GM19467 (cell line): ENCODE data around the gene OR2K2.
"Not testable (repeated sequence)": the region's sequence is repeated elsewhere in the genome, so short reads cannot be mapped to it uniquely, and the experiment has no call there.

ENCODE experiments used
- ATAC-seq: cut with Tn5 transposase; IDR thresholded peaks from one replicate; pipeline ENCODE4 v1.9.1; 2021; ENCODE audit warnings: mild to moderate bottlenecking, moderate library complexity; ENCODE audit not compliant: unreplicated experiment

OR2K2 gene, protein sequence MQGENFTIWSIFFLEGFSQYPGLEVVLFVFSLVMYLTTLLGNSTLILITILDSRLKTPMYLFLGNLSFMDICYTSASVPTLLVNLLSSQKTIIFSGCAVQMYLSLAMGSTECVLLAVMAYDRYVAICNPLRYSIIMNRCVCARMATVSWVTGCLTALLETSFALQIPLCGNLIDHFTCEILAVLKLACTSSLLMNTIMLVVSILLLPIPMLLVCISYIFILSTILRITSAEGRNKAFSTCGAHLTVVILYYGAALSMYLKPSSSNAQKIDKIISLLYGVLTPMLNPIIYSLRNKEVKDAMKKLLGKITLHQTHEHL

DNA sequence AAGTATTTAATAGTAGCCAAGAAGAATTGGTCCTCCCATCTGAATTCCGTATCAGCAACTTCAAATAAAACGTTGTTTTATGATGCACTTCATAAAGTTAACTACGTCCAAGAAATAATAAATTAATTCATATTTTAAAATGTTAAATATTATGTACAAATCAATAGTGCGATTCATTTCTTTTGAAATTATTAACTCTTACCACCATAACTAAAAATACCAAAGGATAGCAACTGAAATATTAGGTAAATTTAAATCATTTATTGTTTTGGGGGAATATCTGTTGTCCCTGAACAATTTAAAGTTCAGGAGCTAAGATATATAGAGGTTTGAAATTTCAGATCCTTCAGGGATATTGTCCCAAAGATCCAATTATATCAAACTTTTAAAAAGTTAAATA lies at the start of gene OR2K2:
Gene OR2K2, minus strand, starts transcription at position 101 of the 400 bp plus-strand sequence. CDS start 1,791 bp downstream, outside the sequence.
- ATAC-seq, result no peak

DNA sequence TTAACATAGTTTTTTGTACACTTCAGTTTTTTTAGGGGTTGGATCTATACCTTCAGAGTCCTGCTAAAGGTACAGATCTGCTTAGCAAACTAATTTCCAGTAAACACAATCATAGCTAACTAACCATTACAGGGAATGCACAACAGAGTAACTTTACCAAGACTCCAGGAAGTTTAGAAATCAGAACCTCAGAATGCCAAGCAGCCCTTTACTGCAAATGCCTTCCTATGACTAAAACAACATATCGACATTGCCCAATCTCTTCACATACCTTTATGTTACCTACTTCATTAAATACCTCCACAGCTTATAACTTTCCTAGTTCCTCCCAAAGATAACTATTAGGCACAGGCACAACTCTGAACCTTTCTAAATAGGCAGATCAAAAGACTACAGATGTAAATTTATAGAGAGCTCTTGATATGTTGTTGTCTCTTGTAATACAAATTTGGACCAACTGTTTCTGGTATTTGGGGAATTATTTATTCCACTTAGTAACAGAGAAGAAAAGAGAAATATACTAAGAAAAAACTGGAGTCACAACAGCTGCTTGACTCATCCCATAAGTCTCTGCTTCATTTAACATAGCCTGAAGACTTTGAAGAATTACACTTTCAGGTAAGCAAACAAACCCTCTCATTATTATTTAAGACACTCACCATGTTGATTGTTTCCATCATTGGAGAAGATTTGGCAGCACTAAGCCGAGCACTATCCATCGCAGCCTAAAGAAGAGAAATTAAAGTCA lies 46.0 kb upstream of the OR2K2 start:
- no peak for ATAC-seq

DNA sequence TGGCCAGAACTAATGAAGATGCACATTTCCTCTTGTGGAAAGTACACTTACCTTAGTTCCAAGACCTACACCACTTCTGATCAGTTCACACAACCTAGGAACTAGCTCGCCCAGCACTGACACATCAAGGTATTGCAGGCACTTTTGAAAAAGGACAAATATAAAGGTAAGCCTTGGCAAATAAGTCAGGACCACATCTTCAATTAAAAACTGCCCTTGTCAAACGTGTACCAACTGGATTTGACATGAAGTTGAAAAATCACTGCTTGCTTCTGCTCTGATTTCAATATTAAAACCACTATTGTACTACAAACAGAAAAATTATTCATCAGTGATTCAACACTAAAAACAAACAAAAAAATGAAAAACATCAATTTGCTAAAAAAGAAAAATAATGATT lies 45.0 kb upstream of the OR2K2 start:
- no peak for ATAC-seq

DNA sequence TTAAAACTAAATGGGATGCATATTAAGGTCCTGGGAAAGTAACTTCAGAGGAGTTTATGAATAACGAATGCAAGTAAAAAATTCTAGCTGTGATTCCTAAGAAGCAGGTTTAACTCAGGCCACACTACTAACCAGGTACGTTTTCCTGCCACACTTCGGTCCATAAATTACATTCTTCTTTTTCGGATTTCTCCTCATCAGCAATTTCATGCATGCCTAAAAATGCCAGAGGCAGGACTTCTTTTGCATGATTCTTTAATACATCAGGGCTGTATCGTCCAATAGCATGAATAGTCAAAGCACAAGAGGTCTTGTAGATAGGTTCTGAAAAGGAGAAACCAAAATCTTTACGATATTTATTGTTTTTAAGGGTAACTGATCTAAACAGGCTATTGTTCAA lies 42.3 kb upstream of the OR2K2 start:
- no peak for ATAC-seq

DNA sequence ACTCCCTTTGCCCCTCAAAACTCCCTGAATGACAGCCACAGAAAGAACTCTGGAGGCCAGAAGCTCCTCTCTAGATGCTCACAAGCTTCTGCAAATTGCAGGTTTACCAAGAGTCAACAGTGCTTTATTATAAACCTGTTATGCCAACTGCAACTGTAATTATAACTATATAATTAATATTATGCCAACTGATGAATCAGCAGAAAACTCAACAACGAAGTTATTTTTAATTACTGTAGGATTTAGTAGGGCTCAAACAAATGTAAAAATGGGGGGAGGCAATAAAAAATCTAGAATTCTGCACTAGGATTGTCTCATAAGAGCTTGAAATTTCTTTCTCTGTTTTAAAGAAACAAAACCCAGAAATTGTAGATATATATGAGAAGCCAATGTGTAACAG lies 37.0 kb upstream of the OR2K2 start:
- no peak for ATAC-seq

DNA sequence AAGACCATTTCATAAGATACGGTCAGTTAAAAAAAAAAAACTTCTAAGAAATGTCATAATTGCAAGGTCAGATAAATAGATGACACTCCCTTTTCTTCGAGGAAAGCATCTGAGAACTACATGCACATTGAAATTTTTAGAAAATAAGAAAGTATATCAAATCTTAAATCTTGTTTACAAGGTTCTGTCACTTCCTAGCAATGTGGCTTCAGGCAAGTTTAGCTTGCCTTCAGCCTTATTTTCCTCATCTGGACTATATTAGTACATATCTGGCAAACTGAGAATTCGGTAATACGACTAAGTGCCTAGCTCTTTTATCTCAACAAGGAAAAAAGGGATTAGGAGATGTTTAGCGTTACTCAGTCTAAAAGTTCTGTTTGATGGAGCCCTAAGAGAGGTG lies 32.5 kb upstream of the OR2K2 start:
- ATAC-seq, result no peak

DNA sequence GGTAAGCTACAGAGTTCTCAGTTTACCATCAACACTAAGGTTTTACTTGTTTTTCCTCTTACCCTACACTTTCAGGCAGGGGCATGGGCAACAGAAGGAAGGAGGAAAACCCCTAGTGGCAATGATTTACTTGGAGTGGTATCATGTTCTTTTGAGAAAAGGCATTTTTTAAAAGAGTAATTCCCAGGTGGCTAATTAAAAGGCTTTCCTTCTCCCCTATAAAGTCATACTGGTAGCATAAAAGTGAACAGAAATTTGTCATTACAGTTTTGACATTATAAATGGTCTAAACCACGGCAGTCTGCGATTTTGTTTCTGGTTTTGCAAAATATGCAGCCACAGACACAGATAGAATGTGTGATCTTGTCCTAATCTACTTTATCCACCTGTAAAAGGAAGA lies 30.9 kb upstream of the OR2K2 start:
- no peak for ATAC-seq

DNA sequence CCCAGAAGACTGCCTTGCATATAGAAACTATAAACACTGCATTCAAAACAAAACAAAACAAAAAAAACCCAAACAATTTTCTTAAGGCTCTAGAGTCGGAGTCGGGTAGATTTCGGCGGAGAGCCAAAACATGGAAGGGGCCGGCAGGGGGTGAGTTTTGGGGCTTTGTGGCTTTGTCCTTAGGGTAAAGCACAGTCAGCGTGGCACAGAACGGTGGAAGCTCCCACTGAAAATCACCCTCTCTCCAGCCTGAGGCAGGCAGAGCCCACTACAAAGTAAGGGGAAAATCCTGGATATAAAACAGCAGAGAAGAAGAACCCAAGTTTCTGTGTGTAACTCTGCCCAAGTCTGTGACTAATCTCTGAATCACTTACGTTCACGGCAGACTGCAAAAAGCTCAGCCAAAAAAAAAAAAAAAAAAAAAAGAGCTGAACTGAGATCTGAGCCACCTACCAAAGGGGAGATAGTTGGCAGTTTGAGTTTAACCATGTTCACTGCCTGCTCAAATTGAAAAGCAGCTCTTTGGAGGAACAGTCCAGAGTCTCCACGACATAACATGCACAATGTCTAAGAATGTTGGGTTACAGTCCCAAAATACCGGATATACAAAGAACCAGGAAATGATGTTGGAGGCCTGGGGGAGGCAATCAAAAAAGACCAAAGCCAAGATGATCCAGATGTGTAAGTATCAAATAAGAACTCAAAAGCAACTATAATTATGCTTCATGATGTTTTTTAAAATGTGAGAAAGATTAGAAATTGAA lies 26.6 kb upstream of the OR2K2 start:
- no peak for ATAC-seq

DNA sequence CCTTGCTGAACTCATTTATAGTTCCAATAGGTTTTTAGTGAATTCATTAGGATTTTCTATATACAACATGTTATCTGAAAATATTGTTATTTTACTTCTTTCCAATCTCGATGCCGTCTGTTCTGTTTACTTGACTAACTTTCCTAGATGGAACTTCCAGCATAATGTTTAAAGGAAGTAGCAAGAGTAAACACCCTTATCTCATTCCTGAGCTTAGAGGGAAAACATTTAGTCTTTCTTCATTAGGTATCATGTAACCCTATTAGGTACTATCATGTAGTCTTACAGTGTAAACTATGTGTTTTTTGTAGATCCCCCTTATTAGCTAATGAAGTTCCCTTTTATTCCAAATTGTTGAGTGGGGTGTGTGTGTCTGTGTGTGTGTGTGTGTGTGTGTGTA lies 22.5 kb upstream of the OR2K2 start:
- no peak for ATAC-seq

DNA sequence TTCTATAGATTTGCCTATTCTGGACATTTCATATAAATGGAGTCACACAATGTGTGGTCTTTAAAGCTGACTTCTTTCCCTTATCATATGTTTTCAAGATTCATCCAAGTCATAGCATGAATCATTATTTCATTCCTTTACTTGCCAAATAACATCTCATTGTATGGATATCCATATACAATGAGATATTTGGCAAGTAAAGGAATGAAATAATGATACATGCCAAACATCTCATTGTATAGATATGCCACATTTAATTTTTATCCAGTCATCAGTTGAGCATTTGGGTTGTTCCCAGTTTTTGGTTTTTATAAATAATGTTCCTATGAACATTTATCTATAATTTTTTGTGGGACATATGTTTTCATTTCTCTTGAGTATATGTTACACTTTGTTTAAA lies 20.5 kb upstream of the OR2K2 start:
- no peak for ATAC-seq

DNA sequence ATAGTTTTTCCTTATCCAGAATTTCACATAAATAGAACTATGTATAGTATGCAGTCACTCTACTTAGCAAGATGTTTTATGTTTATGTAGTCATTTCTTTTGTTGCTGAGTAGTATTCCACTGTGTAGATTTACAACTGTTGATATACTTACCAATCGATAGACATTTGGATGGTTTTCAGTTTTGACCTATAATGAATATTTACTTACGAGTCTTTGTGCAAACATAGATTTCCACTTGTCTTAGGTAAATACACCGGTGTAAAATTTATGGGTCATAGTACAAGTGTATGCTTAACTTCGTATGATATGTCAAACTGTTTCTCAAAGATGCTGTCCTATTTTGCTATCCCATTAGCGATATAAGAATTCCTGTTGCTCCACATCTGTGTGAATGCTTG lies 19.7 kb upstream of the OR2K2 start:
- no peak for ATAC-seq

DNA sequence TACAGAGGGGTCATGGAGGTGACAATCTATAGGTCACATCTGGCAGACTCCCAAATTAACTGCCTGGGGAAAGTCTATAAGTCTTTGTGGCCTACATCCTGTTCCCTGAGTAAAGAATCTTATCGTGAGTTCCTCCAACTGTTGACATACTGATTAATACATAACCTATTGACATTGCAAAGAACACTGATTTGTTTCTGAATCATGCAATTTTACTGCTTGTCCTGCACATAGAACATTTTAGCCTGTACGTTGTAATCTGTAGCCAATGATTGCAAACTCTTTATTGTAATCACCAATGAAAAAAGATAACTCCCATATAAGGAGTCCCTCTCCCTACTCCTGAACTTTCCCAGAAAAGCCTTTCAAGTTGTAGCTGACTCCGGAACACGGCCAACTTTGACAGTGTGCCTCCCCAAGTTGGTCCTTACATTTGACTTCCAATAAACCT lies 18.8 kb upstream of the OR2K2 start:
- ATAC-seq, result no peak

DNA sequence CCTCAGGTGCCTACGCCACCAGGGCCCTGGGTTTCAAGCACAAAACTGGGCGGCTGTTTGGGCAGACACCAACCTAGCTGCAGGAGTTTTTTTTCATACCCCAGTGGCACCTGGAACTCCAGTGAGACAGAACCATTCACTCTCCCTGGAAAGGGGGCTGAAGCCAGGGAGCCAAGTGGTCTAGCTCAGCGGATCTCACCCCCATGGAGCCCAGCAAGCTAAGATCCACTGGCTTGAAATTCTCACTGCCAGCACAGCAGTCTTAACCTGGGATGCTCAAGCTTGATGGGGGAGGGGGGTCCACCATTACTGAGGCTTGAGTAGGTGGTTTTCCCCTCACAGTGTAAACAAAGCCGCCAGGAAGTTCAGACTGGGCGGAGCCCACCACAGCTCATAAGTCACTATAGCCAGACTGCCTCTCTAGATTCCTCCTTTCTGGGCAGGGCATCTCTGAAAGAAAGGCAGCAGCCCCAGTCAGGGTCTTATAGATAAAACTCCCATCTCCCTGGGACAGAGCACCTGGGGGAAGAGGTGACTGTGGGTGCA lies 4.4 kb upstream of the OR2K2 start:
- ATAC-seq, result not testable (repeated sequence)

DNA sequence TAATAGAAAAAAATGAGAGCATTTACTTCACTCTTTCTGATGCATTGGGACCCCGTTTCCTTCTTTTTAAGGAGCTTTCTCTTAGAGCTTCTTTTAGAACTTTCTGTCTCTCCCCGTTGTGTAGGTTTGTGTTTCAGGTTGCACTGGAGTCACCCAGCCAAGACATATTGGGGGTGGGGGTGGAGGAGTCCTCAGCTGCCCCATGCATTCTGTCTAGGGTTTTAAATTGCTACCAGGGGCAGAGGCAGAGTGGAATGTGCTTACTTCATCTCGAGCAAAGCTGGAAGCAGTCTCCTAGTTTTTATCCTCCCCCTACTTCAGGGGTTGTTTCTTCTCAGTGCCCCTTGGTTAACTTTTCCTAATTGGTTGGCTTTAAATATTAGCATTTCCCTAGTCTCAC lies 9.4 kb downstream of the OR2K2 start:
- ATAC-seq, result no peak

DNA sequence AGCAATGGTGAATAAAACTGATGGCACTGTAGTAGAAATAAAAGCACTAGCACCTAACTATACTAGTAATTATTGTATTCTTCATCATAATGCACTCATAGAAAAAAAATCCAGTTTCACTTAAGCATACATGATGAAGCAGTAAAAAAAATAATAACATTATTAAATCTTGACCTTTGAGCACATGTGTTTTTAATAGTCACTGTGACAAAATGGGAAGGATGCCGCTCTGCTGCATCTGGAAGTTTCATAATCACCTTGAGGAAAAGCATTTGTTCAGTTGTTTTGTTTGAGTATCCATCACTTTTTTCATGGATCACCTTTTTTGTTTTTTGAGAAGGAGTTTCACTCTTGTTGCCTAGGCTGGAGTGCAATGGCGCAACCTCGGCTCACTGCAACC lies 13.2 kb downstream of the OR2K2 start:
- no peak for ATAC-seq

DNA sequence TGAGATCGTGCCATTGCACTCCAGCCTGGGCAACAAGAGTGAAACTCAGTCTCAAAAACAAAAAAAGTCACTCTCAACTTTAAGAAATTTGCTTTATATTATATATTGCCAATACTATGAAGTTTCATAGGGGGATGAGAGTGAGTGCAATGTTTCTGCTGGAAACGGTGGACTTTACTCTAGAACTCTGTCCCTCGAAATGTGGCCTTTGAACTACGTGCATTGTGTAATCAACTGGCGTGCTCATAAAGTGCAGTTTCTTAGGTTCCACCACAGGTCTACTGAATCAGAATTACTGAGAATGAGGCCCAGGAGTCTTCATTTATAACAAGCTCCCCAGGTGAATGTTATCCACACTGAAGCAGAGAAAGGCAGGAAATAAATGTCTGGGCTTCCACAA lies 24.1 kb downstream of the OR2K2 start:
- no peak for ATAC-seq

DNA sequence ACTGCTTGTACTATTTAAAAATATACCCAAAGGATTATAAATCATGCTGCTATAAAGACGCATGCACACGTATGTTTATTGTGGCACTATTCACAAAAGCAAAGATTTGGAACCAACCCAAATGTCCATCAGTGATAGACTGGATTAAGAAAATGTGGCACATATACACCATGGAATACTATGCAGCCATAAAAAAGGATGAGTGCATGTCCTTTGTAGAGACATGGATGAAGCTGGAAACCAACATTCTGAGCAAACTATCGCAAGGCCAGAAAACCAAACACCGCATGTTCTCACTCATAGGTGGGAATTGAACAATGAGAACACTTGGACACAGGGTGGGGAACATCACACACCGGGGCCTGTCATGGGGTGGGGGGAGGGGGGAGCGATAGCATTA lies 26.0 kb downstream of the OR2K2 start:
- not testable (repeated sequence) for ATAC-seq

DNA sequence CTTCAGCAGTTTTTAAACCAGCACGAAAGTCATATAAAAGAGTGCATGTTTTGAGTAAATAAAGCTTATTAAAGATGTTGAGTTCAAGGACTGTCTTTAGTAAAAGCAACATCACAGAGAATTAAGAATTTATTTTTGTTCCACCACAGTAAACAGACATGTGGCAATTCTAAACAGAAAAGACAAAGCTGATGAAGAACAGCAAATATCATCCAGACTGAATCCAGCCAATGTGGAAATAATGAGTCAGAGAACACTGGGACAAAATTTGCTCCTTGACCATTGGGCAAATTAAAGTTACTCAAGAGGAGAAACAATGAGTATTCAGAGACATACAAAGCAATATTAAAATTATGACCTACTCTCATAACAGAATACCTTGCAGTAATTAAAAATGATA lies 28.8 kb downstream of the OR2K2 start:
- ATAC-seq, result no peak

DNA sequence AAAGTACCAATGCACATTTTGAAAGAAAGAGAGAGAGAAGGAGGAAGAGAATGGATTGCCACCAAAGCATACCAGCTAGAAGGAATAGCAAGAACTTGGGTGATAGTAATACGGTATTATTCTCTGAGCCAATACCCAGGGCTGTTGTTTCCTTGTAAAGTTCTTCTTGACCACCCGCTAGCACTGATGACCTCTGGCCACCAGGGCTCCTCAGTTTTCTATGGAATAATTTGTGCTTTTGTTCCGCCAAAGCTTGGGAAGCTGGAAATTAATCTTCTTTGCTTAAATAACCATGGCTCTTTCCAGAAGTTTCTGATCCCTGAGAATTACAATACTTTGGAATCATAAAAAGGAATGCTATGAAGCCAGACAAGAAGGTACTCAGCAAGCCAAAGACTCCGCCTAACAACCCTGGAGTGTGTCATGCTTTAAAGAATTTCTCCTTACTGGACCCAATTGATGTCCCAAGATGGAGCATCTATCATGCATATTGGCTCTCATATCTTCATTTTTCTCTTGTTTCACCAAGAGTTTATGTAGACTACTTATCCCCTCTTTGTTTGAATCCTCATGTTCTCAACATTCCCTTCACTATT lies 29.8 kb downstream of the OR2K2 start:
- ATAC-seq, result no peak

DNA sequence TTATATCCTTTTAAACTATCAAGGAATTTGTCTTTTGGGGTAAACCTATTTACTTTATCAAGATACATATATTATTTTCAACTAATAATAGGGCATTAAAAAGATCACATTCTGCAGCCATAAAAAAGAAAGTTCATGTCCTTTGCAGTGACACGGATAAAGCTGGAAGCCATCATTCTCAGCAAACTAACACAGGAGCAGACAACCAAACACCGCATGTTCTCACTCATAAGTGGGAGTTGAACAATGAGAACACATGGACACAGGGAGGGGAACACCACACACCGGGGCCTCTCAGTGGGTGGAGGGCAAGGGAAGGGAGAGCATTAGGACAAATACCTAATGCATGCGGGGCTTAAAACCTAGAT lies 30.4 kb downstream of the OR2K2 start:
- not testable (repeated sequence) for ATAC-seq
